Measurements from ENCODE around the gene IL13.

The IL13 gene

DNA sequence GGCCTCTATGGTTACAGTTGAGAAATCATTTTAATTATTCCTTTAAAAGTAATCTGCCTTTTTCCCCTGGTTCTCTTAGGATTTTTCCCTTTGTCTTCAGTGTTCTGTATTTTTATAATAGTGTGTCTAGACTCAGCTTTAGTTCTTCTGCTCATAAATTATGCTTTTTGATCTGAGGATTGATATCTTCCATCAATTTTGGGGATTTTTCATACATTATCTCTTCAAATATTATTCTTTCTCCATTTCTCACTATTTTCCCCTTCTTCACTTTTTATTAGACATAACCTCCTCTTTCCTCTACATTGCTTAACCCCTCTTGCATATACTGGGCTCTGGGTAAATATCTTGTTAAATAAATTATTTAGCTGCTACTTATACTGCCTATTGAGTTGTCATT is 36.3 kb upstream of the IL13 start:
- Histone ChIP-seq H3K79me2 (ENCODE audit: insufficient read depth, low read length) (no peaks in the 10 kb centered on the region), H3K9me2 (replicated peaks; ENCODE audit: low read depth, low read length) (no peaks in the 10 kb centered on the region), H4K20me1 (ENCODE audit: insufficient read depth, low read length, poor library complexity, severe bottlenecking) (no peaks in the 10 kb centered on the region), H2AFZ (ENCODE audit: low read length) (no peak overlapping the region), H3K4me1 (ENCODE audit: insufficient read depth, low read length, poor library complexity, severe bottlenecking) (no peaks in the 10 kb centered on the region), H3K27me3 (ENCODE audit: insufficient read depth, low read length, poor library complexity, severe bottlenecking) (no peaks in the 10 kb centered on the region), H3F3A (ENCODE audit: low read depth) (no peaks in the 10 kb centered on the region), H3K4me2 (ENCODE audit: low read depth, low read length, poor library complexity, severe bottlenecking) (no peak overlapping the region), H3K36me3 (ENCODE audit: insufficient read depth, low read length) (peaks cover 9% of the 10 kb centered on the region; the same call in 1 of the 2 replicates), H3K9me3 (ENCODE audit: insufficient read depth, low read depth, low read length) (no peaks in the 10 kb centered on the region), H3K4me3 (ENCODE audit: low read length, poor library complexity, severe bottlenecking) (no peak overlapping the region), H3K9ac (ENCODE audit: low read depth, low read length, poor library complexity, severe bottlenecking) (no peak overlapping the region)
- TF ChIP-seq EZH2phosphoT487 (IDR thresholded peaks at IDR 0.05; ENCODE audit: borderline replicate concordance): no peak
- TF ChIP-seq, protein P1, sequence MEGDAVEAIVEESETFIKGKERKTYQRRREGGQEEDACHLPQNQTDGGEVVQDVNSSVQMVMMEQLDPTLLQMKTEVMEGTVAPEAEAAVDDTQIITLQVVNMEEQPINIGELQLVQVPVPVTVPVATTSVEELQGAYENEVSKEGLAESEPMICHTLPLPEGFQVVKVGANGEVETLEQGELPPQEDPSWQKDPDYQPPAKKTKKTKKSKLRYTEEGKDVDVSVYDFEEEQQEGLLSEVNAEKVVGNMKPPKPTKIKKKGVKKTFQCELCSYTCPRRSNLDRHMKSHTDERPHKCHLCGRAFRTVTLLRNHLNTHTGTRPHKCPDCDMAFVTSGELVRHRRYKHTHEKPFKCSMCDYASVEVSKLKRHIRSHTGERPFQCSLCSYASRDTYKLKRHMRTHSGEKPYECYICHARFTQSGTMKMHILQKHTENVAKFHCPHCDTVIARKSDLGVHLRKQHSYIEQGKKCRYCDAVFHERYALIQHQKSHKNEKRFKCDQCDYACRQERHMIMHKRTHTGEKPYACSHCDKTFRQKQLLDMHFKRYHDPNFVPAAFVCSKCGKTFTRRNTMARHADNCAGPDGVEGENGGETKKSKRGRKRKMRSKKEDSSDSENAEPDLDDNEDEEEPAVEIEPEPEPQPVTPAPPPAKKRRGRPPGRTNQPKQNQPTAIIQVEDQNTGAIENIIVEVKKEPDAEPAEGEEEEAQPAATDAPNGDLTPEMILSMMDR (conservative IDR thresholded peaks at IDR 0.05; ENCODE audit: low read length): no peak

DNA sequence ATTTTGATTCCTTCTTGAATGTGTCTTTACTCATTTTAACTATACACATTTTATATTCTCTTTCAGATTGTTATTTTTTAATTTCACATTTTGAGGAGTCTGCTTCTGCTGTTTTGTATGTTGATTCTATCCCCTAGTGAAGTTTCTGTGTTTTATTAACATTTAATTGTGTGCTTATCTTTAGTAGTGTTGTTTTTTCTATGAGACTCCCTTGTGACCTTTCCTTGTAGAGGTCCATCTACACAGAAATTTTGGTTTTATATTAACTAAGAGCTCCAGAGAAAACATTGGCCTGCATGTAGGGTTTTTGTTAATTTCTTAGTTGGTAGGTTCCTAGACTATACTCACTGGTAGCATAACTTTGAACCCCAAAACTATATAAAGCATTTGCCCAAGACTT is 35.4 kb upstream of the IL13 start:
- no peaks in the 10 kb centered on the region for H3K9me3 ChIP-seq (ENCODE audit: insufficient read depth, low read depth, low read length)
- no peak overlapping the region for H3K4me3 ChIP-seq (ENCODE audit: low read length, poor library complexity, severe bottlenecking)
- no peaks in the 10 kb centered on the region for H3K9me2 ChIP-seq (replicated peaks; ENCODE audit: low read depth, low read length)
- H3K4me1 ChIP-seq (ENCODE audit: insufficient read depth, low read length, poor library complexity, severe bottlenecking): no peaks in the 10 kb centered on the region
- H3K27me3 ChIP-seq (ENCODE audit: insufficient read depth, low read length, poor library complexity, severe bottlenecking): no peaks in the 10 kb centered on the region
- H3K4me2 ChIP-seq (ENCODE audit: low read depth, low read length, poor library complexity, severe bottlenecking): no peak overlapping the region
- no peaks in the 10 kb centered on the region for H4K20me1 ChIP-seq (ENCODE audit: insufficient read depth, low read length, poor library complexity, severe bottlenecking)
- no peak for TF ChIP-seq EZH2phosphoT487 (IDR thresholded peaks at IDR 0.05; ENCODE audit: borderline replicate concordance)
- TF ChIP-seq, protein P1 (conservative IDR thresholded peaks at IDR 0.05; ENCODE audit: low read length): no peak
- H2AFZ ChIP-seq (ENCODE audit: low read length): no peak overlapping the region
- H3K36me3 ChIP-seq (ENCODE audit: insufficient read depth, low read length): peaks cover 9% of the 10 kb centered on the region; the same call in 1 of the 2 replicates
- H3K79me2 ChIP-seq (ENCODE audit: insufficient read depth, low read length): no peaks in the 10 kb centered on the region
- no peaks in the 10 kb centered on the region for H3F3A ChIP-seq (ENCODE audit: low read depth)
- H3K9ac ChIP-seq (ENCODE audit: low read depth, low read length, poor library complexity, severe bottlenecking): no peak overlapping the region

DNA sequence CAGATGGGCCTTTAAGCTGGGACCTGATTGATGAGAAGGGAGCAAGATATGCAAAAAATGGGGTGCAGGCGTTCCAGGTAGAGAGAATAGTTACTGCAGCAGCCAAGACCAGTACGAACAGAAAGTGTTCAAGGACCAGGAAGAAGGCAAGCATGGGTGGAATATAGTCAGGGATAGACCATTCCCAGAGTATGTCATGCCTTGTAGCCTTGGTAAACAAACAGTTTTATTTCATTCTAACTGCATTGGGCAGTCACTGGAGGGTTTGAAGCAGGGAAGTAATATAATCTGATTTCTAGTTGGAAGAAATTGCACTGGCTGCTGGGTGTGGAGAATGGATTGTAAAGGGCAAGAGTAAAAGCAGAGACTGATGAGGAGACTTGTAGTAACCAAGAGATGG is 30.5 kb upstream of the IL13 start:
- Histone ChIP-seq H3K4me3 (ENCODE audit: low read length, poor library complexity, severe bottlenecking) (no peak overlapping the region), H2AFZ (ENCODE audit: low read length) (no peak overlapping the region), H3K79me2 (ENCODE audit: insufficient read depth, low read length) (no peaks in the 10 kb centered on the region), H3F3A (ENCODE audit: low read depth) (no peaks in the 10 kb centered on the region), H3K27me3 (ENCODE audit: insufficient read depth, low read length, poor library complexity, severe bottlenecking) (no peaks in the 10 kb centered on the region), H3K36me3 (ENCODE audit: insufficient read depth, low read length) (no peaks in the 10 kb centered on the region), H3K9me2 (replicated peaks; ENCODE audit: low read depth, low read length) (no peaks in the 10 kb centered on the region), H3K4me1 (ENCODE audit: insufficient read depth, low read length, poor library complexity, severe bottlenecking) (no peaks in the 10 kb centered on the region), H3K9ac (ENCODE audit: low read depth, low read length, poor library complexity, severe bottlenecking) (no peak overlapping the region), H3K9me3 (ENCODE audit: insufficient read depth, low read depth, low read length) (no peaks in the 10 kb centered on the region), H4K20me1 (ENCODE audit: insufficient read depth, low read length, poor library complexity, severe bottlenecking) (no peaks in the 10 kb centered on the region), H3K4me2 (ENCODE audit: low read depth, low read length, poor library complexity, severe bottlenecking) (no peak overlapping the region)
- TF ChIP-seq, protein P1 (conservative IDR thresholded peaks at IDR 0.05; ENCODE audit: low read length): no peak
- no peak for TF ChIP-seq EZH2phosphoT487 (IDR thresholded peaks at IDR 0.05; ENCODE audit: borderline replicate concordance)

All from Loucy (cell line).